ENCODE data around the gene FHIT. TPM values are rescaled to one million over a fixed set of nuclear protein-coding genes. Genes with fewer than 3 reads are reported as not detected.
A peak's percentile ranks its signal among the peaks of the same experiment; 100 is the strongest.

Gene FHIT
- total RNA-seq, 1 donor = 4.8 TPM

DNA sequence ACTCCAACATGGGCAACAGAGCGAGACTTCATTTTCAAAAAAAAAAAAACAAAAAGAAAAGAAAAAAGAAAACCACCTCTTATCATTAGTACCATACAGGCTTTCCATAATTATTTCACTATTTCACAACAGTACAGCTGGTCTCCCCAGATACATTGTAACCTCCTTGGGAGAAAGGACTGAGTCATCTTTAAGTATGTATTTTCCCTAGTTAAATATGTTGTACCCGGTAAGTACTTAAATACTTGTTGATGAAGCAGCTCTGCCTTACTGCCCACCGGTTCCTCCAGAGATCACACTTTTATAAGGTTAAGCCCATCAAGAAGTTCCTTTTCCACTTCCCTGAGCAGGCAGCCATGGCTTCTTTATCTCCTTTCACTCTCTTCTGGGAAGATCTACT is 1412.0 kb downstream of the FHIT start:
- DNase-seq (ENCODE audit: low read depth in 2 of 3, low spot score in 2 of 3) = no peak

DNA sequence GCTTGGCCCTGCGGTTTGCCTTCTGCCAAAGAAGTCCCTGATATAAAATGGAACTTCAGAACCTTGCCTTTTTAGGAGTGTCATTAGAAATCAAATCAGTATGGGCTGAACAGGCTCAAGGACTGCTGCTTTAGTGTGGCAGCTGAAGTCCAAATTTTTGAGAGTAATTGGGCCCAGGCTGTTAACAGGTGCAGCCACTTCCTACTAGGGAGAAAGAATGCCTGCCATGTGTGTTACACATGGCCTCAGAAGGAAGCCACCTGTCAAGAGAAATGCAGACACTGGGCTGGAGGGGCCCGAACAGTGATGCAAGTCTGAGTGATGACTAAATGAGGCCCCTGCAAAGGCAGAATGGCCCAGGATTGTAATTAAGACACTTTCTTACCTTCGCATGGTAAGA is 1414.7 kb downstream of the FHIT start:
- no peak for DNase-seq (ENCODE audit: low read depth in 2 of 3, low spot score in 2 of 3)

DNA sequence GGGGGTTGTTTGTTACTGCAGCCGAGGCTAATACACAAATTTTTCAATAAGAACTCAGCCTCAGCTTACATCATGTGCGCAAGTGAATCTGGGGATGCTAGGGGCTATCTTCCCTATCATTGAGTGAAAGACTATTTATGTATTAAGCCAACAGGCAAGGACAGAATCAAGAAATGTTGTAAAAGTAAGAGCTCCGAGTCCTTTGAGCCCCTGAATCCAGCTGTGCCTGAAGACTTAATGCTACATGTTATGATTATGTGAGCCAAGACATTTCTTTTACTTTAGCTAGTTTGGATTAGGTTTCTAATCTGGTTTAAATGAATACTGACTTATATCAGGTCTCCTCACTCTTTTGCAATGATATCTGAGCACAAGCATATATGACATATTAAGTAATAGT is 1418.5 kb downstream of the FHIT start:
- DNase-seq (ENCODE audit: low read depth in 2 of 3, low spot score in 2 of 3) = no peak

DNA sequence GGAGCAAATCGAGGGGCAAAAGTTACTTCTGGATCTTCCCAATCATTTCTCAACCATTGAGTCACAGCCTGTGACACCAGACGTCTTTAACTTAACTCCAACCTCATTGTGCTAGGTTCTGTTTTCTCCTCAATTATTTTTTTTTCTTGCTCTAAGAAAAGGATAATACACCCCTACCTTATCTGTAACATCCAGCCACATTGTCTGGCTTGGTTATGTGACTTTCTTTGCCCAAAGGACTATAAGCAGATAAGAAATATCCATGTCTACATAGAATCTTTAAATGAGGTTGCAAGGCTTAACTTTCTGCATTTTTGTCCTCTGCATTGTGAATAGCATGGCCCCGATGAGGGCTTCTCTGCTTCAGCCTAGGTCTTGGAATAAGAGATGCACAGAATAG is 1419.0 kb downstream of the FHIT start:
- DNase-seq (ENCODE audit: low read depth in 2 of 3, low spot score in 2 of 3) = no peak

DNA sequence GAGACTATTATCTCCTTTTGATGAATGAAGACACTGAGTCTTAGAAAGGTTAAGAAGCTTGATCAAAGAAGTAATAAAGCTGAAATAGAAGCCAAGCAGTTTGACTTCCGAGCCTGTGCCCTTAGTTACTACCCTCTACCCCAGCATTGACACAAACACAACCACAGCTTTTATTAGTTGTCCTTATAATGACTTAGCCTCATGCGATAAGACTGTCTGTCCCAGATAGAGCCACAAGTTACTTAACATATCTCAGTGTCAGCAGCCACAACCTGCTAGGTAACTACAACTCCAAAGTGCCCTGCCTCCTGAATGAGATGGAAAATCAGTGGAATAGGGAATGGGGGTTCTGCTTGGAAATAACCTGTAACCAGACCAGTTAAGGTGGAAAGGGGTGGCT is 1419.9 kb downstream of the FHIT start:
- no peak for DNase-seq (ENCODE audit: low read depth in 2 of 3, low spot score in 2 of 3)

DNA sequence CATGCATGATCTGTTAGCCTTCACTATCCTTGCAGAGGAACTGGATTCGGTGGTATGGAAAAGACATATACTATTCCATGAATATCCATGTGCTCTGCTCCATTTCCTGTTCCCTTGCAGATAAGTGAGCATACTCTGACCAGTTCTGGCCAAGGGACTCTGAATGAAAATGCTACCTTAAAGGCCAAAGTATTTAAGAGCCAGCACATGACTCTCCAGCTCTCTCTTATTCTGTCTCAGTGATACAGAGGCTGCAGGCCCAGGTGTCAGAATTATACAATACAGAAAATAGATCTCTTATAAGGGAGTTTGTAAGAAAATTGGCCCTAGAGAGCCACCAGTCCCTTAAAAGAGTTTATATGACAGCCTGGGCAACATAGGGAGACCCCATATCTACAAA is 1421.7 kb downstream of the FHIT start:
- no peak for DNase-seq (ENCODE audit: low read depth in 2 of 3, low spot score in 2 of 3)

DNA sequence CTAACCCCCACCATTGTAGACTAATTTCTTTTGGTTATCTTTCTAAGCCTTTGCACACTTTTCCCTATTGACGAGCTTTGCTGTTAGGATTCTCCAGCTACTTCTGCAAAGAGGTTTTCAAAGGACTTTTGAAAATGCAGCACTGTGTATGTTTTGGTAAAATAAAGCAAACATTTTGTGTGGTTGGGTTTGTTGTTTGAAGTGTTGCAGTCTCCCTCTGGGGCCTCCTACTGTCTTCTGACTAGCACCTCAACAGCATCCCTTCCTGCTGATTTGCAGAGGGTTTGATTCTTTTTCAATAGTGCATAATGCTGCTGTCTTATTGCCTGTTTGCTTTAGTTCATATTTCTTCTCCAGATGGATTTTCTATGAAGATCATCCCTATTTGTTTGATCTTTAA is 1426.4 kb downstream of the FHIT start:
- DNase-seq (ENCODE audit: low read depth in 2 of 3, low spot score in 2 of 3) = no peak

DNA sequence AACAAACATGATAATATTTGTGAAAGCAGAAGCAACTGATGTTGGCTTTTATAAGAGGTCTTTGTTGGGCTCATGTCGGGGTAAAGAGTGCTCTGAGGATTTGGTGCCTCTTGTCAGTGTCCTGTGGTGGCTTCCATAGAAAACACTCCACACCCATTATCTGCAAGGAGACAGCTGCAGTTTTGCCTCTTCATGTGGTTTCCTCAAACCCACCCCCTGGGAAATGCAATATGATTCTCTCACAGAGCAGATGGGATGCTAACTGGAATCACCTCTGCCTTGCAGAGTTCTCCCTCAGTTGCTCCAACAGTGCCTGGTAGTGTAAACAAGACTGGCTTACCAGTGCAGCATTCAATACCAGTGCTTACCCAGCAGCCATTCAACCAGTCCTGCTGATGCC is 1430.0 kb downstream of the FHIT start:
- DNase-seq (ENCODE audit: low read depth in 2 of 3, low spot score in 2 of 3) = no peak

DNA sequence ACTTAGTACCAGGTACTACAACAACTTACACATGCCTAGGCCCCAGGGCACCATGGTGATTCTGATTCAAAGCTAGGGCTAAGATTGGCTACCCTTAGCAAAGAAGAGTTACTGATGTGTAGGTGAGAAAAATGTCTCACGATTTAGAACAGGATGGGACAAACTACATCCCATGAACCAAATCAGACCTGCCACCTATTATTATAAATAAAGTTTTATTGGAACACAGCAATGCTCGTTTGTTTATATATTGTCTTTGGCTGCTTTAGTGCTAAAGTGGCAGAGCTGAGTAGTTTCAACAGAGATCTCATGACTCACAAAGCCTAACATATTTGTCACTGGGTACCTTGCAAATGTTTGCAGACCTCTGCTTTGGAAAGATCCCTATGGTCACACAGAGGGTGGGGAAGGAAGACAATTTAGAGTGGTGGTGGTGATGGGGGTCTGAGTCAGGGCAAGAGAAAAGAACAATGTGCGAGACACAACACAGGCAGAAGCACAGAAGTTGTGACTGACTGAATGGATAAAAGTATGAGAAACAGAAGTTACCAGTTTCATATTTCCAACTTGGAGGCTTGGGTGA is 1430.8 kb downstream of the FHIT start:
- no peak for DNase-seq (ENCODE audit: low read depth in 2 of 3, low spot score in 2 of 3)

DNA sequence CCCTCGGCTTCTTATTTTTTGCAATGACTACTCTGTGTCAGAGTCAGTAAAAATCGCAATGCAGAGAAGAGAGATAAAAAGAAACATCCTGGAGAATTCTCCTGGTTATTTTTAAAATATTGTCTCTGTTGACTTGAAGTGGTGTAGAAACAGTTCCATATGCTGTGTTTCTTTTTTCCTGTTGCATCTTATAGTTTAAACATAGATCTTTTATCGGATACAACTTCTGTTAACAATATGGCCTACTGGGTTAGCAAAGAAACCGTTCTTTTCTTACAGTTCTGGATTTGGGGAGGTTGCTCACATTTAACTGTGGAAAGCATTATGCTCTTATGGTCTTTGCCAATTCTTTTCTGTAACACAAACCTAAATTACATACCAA is 1432.3 kb downstream of the FHIT start:
- DNase-seq (ENCODE audit: low read depth in 2 of 3, low spot score in 2 of 3) = no peak

DNA sequence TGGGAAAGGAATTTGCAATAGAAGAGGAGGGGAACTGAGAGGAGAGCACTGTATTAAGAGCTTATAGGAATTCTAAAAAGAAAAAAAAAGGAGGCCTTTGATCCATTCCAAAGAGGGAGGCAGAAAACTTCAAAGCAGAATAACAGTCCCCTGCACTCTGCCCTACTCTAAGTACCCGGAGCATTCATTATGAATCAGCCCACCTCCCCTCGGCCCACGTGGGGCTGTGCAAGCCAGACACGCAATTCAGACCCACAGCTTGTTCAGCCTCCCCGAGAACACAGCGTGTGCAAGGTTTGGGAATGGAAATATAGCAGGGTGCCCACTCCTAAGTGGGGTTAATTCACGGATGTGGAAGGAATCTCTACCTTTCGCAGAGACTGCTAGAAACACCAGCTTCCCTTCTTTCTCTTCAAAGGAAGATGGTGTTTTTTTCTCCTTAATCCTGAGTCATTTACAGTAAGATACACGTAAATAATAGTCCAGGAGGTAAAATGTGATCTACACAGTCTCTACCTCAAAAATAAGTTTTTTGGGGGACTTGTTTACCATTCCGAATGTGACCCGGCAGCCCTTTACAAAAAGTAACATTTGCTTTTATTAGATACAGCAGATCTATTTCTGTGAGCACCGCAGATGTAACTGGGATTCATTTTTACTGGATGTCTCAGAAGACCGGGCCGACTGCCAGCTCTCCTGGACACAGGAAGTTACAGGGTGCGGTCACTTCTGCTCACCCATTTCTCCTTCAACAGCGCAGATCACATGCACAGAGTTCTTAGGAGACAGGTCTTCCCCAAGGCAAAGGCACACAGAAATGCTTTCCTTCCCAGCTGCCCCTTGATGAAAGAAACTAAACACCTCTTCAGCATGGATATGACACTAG is 1433.0 kb downstream of the FHIT start:
- DNase-seq (ENCODE audit: low read depth in 2 of 3, low spot score in 2 of 3) = no peak

DNA sequence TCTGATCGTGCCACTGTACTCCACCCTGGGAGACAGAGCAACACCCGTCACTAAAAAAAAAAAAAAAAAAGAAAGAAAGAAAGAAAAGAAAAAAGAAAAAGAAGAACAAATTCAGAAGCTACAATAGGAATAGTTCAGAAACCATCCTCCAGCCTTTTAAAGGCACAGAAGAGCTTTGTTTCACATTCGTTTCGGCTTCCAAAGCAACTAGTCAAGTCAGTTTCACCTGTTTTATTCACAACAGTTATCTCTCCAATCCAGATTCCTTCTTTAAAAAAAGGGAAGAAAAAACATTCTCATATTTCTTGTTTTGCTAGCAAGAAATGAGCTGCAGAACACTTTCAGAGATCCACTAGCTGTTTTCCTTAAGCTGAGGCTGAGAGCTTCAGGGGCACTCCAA is 1433.7 kb downstream of the FHIT start:
- peak in 1 of 3 donors; percentile 32 for DNase-seq (ENCODE audit: low read depth in 2 of 3, low spot score in 2 of 3)

DNA sequence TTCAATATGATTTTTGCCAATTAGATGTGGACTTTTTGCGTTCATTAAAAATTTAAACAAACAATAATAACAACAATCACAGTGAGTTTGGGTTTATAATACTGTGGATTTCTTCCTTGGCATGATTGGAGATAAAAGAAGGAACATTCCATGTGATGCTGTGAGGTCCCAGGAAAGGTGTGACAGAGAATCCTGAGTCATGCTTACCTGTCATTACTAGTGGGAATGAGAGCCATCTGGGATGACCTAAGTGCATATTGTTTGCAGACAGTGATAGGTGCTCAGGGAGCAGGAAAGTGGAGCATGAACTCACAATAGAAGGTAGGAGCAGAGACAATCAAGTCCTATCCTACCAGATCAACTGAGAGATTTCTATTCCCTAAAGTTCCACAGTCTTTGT is 1434.9 kb downstream of the FHIT start:
- DNase-seq (ENCODE audit: low read depth in 2 of 3, low spot score in 2 of 3) = no peak

DNA sequence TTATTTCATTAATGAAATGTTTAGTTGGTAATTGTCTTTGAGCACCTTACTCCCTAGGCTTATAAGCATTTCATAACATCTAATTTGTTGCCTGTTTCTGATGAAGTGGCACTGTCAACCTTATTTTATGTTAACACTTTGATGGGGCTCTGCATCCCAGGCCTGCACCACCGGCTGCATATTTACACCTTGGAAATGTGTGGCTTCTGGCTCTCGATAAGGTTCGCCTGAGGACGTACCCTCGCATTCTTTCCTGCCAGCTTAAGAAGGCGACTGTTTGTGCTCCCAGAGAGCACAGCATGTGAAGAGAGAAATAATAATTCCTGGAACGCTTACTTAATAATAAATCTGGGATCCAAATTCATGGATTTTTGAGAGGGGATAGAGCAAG is 1438.1 kb downstream of the FHIT start:
- no peak for DNase-seq (ENCODE audit: low read depth in 2 of 3, low spot score in 2 of 3)

DNA sequence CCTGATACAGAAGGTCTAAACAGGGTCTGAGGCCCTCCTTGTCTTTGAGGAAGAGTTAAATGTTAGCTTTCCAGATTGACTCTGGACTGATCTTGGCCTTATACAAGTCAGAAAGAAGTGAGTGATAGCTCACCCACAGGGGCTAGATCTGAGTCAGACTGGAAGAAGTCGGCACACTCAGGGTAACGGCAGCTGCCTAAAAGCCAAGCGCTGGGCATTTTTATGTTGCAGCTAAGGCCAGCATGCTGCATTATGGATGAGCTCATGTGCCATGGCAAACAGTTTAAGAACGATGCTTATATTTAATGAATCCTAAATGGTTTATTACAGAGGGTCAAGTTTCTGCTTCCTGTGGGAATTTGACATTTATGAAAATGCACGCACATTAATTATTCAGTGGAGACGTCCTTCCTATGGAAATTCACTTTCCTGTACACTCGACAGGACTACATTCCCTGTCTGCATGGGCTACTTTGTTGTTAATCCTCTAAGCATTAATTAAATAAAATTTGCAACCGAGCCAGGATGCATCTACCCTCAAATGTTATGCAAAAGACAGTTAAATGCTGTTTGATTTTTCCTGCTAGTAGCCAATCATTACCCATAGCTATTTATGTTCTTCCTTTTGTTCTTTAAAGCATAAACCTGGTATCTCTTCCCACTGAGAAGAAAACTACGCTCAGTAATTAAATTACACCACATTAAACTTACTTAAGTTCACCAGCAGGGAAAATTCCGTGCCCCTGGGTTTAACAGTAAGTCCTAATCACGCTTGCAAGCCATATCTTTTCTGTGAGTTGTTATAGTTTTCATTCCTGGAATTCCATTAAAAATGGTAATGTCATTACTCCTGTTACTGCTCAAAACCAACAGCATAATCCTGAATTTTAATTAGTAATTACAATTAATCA is 1438.8 kb downstream of the FHIT start:
- DNase-seq (ENCODE audit: low read depth in 2 of 3, low spot score in 2 of 3) = no peak

DNA sequence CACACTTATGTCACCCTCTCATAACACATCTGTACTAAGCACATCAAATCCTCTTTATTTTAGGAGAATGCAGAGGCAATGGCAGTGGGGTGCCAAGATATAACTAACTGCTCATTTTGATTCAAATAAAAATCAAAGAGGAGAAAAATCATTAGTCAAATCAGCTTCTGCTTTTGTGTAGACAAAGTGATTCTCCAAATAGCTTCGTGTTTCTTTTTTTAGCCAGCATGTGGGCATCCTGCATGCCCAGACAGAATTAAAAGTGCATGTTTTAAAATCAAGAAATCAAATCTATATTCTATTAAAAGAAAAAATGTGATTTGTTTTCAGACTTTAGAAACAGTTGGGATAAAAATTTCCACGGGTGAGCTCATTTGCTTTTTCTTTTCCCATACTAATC is 1440.1 kb downstream of the FHIT start:
- no peak for DNase-seq (ENCODE audit: low read depth in 2 of 3, low spot score in 2 of 3)

DNA sequence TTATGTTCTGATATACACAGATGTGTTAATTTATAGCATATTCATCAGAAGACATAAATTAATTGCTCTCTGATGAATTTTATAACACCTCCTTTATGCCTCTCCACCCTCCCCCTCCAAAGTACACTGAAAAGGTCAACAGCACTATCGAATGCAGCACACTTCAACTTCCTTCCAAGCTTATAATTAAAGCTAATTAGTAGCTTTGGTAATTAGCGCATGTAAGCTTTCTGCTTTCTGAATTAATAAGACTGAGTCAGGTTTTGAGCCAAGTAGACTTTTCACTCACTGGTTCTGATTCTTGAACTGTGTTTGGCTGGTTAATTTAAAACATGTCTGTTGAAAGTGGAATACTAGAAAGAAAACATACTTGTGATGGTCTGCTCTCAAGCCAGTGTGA is 1440.6 kb downstream of the FHIT start:
- DNase-seq (ENCODE audit: low read depth in 2 of 3, low spot score in 2 of 3) = no peak

DNA sequence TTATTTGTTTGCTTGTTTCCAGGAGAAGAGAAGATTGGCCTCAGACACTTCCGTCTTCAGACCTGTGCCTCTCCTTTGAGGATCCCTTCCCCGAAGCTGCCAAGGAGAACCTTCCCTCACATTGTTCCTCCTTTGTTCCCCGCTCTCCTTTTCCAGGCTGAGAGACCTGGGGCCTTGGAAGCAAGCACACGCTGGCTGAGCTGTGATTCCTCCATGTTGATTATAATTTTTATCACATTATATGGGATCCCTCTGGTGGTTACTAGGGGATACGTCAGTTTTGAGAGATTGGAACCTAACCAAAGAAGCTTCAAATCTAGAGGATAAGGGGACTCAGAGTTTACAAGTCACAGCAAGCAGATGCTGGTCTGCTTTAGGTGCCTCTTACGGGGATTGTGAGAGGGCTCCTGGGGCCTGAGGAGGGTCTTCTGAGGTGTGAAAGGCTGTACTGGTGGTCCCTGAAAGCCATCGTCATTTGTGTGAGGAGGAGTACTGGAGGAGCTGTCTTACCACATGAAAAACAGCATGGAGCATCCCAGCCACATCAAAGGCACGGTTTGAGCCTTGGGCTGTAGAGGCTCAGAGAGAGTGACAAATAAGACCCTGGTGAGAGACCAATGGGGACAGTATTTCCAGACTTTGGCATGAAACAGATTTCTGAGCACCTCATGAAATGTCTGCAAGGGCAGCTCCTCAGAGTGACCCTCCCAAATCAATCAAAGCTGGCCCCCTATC is 1441.4 kb downstream of the FHIT start:
- DNase-seq (ENCODE audit: low read depth in 2 of 3, low spot score in 2 of 3) = peak in 2 of 3 donors; percentile 22 to 62

DNA sequence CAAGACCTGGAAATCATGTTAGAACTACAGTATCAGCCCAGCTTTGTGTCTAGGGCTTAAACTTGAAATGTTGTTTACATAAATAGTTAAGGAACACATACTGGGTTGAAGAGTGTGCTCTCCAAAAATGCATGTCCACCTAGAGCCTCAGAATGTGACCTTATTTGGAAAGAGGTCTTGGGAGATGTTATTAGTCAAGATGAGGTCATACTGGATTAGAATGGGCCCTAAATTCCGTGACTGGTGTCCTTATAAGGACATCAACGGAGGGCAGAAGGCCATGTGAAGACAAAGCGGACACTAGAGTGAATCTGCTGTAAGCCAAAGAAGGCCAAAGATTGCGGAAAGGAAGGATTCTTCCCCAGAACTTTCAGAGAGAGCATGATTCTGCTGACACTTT is 1442.2 kb downstream of the FHIT start:
- DNase-seq (ENCODE audit: low read depth in 2 of 3, low spot score in 2 of 3) = no peak

DNA sequence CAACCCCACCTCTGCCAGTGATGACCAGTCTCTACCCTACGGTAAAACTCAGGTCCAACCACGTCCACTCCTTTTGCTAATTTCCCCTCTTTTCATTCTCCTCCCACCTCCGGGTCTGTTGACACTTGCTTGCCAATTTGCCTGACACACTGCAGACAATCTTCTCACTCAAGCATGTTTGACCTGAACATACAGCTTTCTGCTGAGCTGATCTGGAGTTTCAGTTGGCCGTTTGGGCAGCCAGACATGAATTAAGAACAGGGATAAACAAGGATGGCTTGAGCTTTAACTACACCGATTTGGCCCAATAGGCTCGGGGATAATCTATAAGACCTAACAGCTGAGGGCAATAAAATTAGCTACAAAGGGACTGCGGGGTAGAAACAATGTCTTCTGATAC is 1442.8 kb downstream of the FHIT start:
- DNase-seq (ENCODE audit: low read depth in 2 of 3, low spot score in 2 of 3) = no peak

DNA sequence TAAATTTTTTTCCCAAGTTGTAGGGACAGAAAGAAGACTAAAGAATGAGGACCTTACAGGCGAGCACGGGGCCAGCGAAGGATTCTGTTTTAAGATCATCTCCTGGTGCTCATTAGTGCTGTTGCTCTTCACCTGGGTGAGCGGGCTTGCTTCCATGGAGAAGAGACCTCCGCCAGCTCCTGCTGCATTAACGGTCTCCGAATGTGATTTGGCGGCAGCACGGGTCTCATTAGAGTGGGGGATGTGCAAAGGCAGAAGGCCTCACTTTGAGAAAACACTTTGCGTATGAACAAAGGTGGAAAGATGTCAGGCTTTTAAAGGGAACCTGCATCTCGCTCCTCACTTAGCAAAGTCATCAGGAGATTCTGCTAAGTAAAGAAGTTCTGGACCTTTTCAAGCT is 1448.0 kb downstream of the FHIT start:
- no peak for DNase-seq (ENCODE audit: low read depth in 2 of 3, low spot score in 2 of 3)

Measured in hematopoietic multipotent progenitor cell (in vitro differentiated cells).